Measurements from ENCODE around the gene SIAH2.
"Not testable (repeated sequence)": the region's sequence is repeated elsewhere in the genome, so short reads cannot be mapped to it uniquely, and the experiment has no call there.

- not testable (repeated sequence) for TF ChIP-seq NFRKB (IDR thresholded peaks at IDR 0.05); ELF4 (IDR thresholded peaks at IDR 0.05); ZNF384 (IDR thresholded peaks at IDR 0.05); SP1 (IDR thresholded peaks at IDR 0.05); FOXM1 (IDR thresholded peaks at IDR 0.05; ENCODE audit: borderline replicate concordance); LEF1 (IDR thresholded peaks at IDR 0.05; ENCODE audit: borderline replicate concordance); HDGF (IDR thresholded peaks at IDR 0.05; ENCODE audit: borderline replicate concordance); TARDBP (IDR thresholded peaks at IDR 0.05); FOXK2 (IDR thresholded peaks at IDR 0.05); L3MBTL2 (conservative IDR thresholded peaks at IDR 0.05); FOXA1 (IDR thresholded peaks at IDR 0.05)
Observed at GRCh38 chr3:150796527-150796926, 33.6 kb upstream of the SIAH2 start.
